Activated CD4-positive, CD25-positive, alpha-beta regulatory T cell treated with anti-CD3 and anti-CD28 coated beads, Interleukin-2, amount 50 U/mL, for 24 hours (primary cell): ENCODE results near the gene CKB.

Experiments used
- ATAC-seq, 2 donors: fragments of 150-1000 bp; cut with Tn5 transposase; one replicate each; pipeline ENCODE4 v1.10.0; 2021; ENCODE audit warnings: mild to moderate bottlenecking in 1 of 2, moderate library complexity in 1 of 2

The CKB gene

GRCh38 chr14:103549361-103550311 lies 27.0 kb upstream of the CKB start:
- ATAC-seq = no peak

GRCh38 chr14:103548463-103549351 lies 26.1 kb upstream of the CKB start:
- no peak for ATAC-seq

DNA sequence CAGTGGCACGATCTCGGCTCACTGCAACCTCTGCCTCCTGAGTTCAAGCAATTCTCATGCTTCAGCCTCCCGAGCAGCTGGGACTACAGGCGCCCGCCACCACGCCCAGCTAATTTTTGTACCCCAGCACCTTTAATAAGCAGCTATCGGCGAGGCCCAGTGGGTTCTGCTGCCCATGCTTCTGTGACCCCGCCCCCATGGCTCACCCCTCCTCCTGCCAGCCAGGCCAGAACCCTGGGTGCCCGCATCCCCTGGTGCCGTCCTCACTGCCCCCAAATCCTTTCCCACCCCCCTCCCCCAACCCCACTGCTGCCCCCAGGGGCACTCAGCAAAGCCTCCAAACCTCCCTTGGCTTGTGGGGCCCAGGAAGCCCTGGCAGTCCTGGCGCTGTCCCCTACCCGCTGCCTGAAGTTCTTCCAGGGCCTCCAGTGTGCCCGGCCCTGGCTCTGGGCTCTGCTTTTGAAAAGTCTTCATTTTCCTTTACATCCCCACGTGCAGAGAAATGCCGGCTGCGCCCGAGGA lies 25.4 kb upstream of the CKB start:
- no peak for ATAC-seq

- no peak for ATAC-seq
These were observed 24.9 kb upstream of the CKB start for GRCh38 chr14:103547455-103547940.

- peak; percentile 70 to 82 for ATAC-seq
These were observed 24.2 kb upstream of the CKB start for GRCh38 chr14:103546652-103547454.

DNA sequence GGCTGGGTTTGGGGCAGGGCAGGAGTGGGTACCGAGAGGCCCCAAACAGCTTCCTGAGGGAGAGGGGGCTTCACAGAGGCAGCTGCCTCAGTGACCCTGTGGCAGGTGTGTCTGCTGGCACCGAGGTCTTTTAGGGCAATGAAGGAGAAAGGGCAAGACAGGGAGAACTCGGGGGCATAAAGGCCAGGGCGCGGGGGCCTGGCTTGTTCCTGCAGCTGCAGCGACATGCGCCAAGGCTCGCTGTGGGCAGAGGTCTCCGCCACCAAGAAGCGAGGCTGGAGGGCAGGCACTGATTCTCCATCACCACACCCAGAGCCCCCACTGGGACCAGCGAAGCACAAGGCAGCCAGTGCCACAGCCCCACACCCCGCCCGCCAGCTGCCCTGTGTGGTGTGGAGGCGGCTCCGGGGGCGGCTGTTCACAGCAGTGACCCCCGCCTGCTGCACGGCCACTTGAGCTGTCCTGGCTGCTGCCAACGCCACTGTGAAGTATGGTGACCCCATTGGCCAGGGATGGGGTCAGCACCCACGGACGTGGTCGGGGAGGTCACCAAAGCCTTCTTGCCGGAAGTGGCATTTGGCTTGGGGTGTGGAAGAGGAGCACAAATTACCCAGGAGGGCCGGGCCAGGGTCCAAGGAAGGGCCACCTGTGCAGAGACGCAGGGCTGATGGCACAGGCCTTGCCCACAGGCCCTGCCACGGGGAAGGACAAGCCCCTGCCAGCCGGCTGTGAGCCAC lies 23.5 kb upstream of the CKB start:
- no peak for ATAC-seq

- ATAC-seq = no peak
These were observed 22.7 kb upstream of the CKB start for GRCh38 chr14:103545219-103545914.

GRCh38 chr14:103544388-103545218 lies 22.0 kb upstream of the CKB start:
- ATAC-seq = no peak

GRCh38 chr14:103543721-103544387 lies 21.2 kb upstream of the CKB start:
- no peak for ATAC-seq

DNA sequence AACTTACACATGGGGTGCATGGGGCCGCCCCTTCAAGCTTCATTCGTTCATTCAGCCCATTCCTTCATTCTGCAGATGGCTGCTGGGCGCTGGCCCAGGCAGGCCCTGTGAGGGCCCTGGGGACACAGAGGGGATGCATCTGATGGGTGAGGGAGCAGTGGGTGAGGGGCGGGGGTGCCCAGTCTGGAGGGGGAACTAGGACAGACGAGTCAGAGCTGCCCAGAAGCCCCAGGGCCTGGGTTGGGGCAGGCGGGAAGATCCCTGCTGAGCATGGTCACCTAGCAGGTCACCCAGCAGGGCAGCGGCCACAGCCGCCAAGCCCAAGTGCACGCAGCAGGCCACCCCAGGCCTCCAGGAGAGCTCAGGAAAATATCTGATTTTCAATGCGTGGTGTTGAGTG lies 20.5 kb upstream of the CKB start:
- ATAC-seq = no peak

DNA sequence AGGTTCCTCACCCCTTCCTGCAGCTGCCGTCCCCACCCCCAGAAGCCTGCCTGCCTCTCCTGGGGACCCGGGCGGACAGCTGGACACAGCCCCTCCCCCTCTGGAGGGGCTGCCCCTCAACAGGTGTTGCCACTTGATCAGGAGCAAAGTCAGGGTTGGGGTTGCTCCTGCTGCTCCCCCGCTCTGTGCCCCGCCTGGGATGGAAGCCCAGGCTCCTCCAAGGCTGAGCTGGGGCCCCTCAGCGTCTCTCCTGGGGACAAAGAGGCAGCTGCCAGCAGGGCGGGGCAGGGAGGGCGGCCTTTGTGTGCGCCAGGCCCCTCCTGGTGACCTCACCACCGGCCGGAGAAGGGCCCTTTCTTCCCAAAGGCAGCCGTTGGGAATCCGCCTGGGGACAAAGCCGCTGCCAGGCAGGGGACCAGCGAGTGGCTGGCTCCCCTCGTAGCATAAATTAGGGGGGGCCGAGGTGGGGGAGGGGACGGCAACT lies 20.0 kb upstream of the CKB start:
- no peak for ATAC-seq

GRCh38 chr14:103541709-103542604 lies 19.3 kb upstream of the CKB start:
- no peak for ATAC-seq

GRCh38 chr14:103540821-103541708 lies 18.4 kb upstream of the CKB start:
- no peak for ATAC-seq

DNA sequence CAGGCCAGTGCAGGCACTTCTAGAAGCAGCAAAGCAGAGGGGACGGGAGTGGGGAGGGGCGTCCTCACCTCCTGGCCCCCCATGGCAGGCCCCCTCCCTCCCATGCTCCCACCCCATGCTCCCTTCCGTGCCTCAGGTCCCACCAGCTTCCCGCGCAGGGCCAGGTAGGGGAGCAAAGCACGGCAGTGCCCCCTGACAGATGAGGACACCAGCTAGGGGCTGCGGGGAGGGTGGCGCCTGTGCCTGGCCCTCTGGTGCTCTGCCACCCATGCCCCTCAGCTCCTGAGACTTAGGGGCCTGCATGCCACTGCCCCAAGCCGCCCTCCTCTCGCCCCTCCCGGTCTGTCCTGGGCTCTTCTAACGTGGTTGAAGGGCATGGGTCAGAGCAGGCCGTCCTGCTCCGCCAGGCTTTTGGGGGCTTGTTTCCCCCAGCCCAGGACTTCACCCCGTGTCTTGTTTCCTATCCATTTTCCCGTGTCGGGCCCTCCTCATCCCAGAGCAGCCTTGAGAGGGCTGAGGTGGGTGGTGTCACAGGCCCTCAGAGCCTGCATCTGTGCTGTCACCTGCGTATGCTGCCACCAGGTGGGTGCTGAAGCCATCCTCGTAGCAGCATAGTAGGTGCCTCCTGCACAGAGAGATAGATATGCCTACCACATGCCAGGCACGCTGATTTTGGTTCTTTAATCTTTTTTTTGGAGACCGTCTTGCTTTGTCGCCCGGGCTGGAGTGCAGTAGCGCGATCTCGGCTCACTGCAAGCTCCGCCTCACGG lies 16.6 kb upstream of the CKB start:
- peak in 1 of 2 donors; percentile 30 for ATAC-seq

DNA sequence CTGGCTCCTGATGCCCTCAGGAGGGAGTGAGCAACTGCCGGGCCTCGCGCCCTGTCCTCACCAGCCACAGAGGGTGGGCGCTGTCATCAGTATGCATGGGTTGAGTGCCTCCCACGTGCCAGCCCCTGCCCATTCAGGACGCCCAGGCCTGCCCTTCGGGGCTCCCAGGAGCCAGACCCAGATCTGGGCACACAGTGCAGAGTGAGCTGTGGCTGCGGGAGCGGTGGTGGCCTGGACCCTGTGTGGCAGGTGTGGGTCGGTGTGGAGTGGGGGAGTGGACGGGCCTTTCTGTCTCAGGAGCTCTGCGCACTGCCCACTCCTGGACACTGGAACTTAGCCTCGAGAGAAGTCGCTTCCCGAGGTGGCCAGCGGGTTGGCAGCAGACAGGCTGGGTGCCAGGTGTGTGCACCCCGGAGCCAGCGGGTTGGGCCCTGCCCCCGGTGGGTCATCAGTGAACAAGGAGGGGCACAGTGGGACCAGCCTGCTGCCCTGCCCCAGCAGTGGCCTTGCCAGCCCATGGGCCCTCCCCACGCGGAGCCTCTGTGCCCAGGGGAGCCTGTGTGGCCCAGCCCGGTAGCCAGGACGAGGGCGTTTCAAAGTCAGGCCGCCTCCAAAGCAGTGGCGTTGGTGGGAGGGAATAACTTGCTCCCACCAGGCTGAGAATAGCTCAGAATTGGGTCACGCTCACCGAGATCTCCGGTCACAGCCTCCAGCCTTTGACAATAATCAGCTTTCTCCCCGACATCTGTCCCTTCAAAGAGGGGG lies 15.8 kb upstream of the CKB start:
- no peak for ATAC-seq
